Peyer's patch (tissue), 4 donors: ENCODE results near the gene KRTAP1-1.
"Not testable (repeated sequence)": the region's sequence is repeated elsewhere in the genome, so short reads cannot be mapped to it uniquely, and the experiment has no call there.

Experiments
- POLR2A ChIP-seq, 2 donors: fragments of 450-650 bp; IDR thresholded peaks; one replicate each; pipeline ENCODE4 v1.5.1; 2017; ENCODE audit warnings: antibody characterized with exemption in 2 of 2, mild to moderate bottlenecking in 2 of 2, moderate library complexity in 2 of 2
- TF ChIP-seq, protein P1 (sequence below), 6 experiments: fragments of 450-650 bp in 4 of 6; fragments of 200-600 bp in 2 of 6; sonication (generic) in 1 of 6; IDR thresholded peaks; one replicate each; pipeline ENCODE4 v1.5.1; 2017 to 2019; ENCODE audit warnings: antibody characterized with exemption in 6 of 6, mild to moderate bottlenecking in 3 of 6, moderate library complexity in 1 of 6

DNA sequence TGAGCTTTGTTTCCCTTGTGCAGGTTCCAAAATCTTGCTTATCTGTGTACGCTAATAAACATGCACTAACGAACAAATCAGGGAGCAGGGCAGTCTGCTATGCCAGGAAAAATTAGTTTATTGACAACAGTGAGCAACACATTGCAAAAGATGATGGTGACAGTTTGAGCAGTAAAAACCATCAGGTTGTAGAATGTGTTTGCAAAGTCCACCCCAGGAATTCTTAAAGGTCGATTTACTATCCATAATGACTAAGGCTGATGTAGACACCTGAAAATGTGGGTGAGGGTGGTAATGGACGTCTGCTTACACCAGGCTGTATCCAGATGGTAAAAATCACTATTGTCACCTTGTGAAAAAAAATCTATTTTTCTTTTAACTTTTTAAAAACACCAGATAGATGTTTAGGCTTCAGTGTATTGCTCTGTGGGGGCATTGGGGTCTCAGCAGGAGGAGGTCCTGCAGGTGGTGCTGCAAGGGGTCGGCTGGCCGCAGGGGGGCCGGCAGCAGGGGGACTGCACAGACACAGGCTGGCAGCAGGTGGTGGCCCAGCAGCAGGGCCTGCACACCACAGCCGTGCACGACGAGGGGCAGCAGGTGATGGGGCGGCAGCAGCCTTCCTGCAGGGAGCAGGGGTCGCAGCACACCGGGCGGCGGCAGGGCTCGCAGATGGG is 23.9 kb upstream of the KRTAP1-1 start:
- TF ChIP-seq, protein P1, sequence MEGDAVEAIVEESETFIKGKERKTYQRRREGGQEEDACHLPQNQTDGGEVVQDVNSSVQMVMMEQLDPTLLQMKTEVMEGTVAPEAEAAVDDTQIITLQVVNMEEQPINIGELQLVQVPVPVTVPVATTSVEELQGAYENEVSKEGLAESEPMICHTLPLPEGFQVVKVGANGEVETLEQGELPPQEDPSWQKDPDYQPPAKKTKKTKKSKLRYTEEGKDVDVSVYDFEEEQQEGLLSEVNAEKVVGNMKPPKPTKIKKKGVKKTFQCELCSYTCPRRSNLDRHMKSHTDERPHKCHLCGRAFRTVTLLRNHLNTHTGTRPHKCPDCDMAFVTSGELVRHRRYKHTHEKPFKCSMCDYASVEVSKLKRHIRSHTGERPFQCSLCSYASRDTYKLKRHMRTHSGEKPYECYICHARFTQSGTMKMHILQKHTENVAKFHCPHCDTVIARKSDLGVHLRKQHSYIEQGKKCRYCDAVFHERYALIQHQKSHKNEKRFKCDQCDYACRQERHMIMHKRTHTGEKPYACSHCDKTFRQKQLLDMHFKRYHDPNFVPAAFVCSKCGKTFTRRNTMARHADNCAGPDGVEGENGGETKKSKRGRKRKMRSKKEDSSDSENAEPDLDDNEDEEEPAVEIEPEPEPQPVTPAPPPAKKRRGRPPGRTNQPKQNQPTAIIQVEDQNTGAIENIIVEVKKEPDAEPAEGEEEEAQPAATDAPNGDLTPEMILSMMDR (IDR thresholded peaks at IDR 0.05): not testable (repeated sequence)
- TF ChIP-seq POLR2A (IDR thresholded peaks at IDR 0.05): not testable (repeated sequence)
